ENCODE results near the gene TSSK6. TPM values are rescaled to one million over a fixed set of nuclear protein-coding genes. Genes with fewer than 3 reads are reported as not detected.

TSSK6 gene
- polyA plus RNA-seq, 1 experiment = 1.7 TPM

GRCh38 chr19:19526581-19527370 lies 11.4 kb upstream of the TSSK6 start:
- POLR2A ChIA-PET = no interaction called here
- Histone ChIP-seq H3K36me3 (ENCODE audit: control insufficient read depth, insufficient read depth, low read length) (peaks cover 17% of the 10 kb centered on the region), H3K4me3 (ENCODE audit: low read depth, low read length) (no peak overlapping the region), H3K27me3 (ENCODE audit: control insufficient read depth, insufficient read depth, low read length) (no peaks in the 10 kb centered on the region)
- CTCF ChIA-PET = interaction anchor here (1.1 to 7.4 kb wide), 2 partner anchors 26 to 118 kb away, joined by 3 to 103 read pairs; no protein-coding TSS in a partner anchor
- DNase-seq (ENCODE audit: low read depth) = no peak
- TF ChIP-seq CTCF (IDR thresholded peaks at IDR 0.05; ENCODE audit: insufficient read depth, low read depth, low read length) = no peak

- no peak for TF ChIP-seq CTCF (IDR thresholded peaks at IDR 0.05; ENCODE audit: insufficient read depth, low read depth, low read length)
- no peaks in the 10 kb centered on the region for H3K27me3 ChIP-seq (ENCODE audit: control insufficient read depth, insufficient read depth, low read length)
- no peak overlapping the region for H3K4me3 ChIP-seq (ENCODE audit: low read depth, low read length)
- DNase-seq (ENCODE audit: low read depth) = no peak
- peaks cover 17% of the 10 kb centered on the region for H3K36me3 ChIP-seq (ENCODE audit: control insufficient read depth, insufficient read depth, low read length)
- POLR2A ChIA-PET = no interaction called here
- CTCF ChIA-PET = interaction anchor here (1.6 kb wide), 1 partner anchor 27 kb away, joined by 5 read pairs; no protein-coding TSS in a partner anchor
Measured at GRCh38 chr19:19525611-19526380, 10.4 kb upstream of the TSSK6 start.

- DNase-seq (ENCODE audit: low read depth) = no peak
- ChIA-PET POLR2A (no interaction called here), CTCF (no interaction called here)
- TF ChIP-seq CTCF (IDR thresholded peaks at IDR 0.05; ENCODE audit: insufficient read depth, low read depth, low read length) = no peak
- Histone ChIP-seq H3K4me3 (ENCODE audit: low read depth, low read length) (no peak overlapping the region), H3K36me3 (ENCODE audit: control insufficient read depth, insufficient read depth, low read length) (peaks cover 24% of the 10 kb centered on the region), H3K27me3 (ENCODE audit: control insufficient read depth, insufficient read depth, low read length) (no peaks in the 10 kb centered on the region)
Measured at GRCh38 chr19:19524053-19524452, 8.7 kb upstream of the TSSK6 start.

- H3K27me3 ChIP-seq (ENCODE audit: control insufficient read depth, insufficient read depth, low read length) = no peaks in the 10 kb centered on the region
- no peak for DNase-seq (ENCODE audit: low read depth)
- H3K4me3 ChIP-seq (ENCODE audit: low read depth, low read length) = no peak overlapping the region
- H3K36me3 ChIP-seq (ENCODE audit: control insufficient read depth, insufficient read depth, low read length) = peaks cover 23% of the 10 kb centered on the region
- ChIA-PET POLR2A (no interaction called here), CTCF (interaction anchor here (0.6 to 0.7 kb wide), 2 partner anchors 29 to 381 kb away, joined by 3 read pairs; no protein-coding TSS in a partner anchor)
- no peak for TF ChIP-seq CTCF (IDR thresholded peaks at IDR 0.05; ENCODE audit: insufficient read depth, low read depth, low read length)
Measured at GRCh38 chr19:19523177-19523576, 7.8 kb upstream of the TSSK6 start.

- POLR2A ChIA-PET = no interaction called here
- Histone ChIP-seq H3K27me3 (ENCODE audit: control insufficient read depth, insufficient read depth, low read length) (no peaks in the 10 kb centered on the region), H3K4me3 (ENCODE audit: low read depth, low read length) (no peak overlapping the region), H3K36me3 (ENCODE audit: control insufficient read depth, insufficient read depth, low read length) (peaks cover 16% of the 10 kb centered on the region)
- TF ChIP-seq CTCF (IDR thresholded peaks at IDR 0.05; ENCODE audit: insufficient read depth, low read depth, low read length) = no peak
- CTCF ChIA-PET = no interaction called here
- DNase-seq (ENCODE audit: low read depth) = no peak
Measured at GRCh38 chr19:19520989-19521388, 5.6 kb upstream of the TSSK6 start.
